ENCODE results near the gene SLC35F4. TPM values are rescaled to one million over a fixed set of nuclear protein-coding genes. Genes with fewer than 3 reads are reported as not detected.

SLC35F4 gene
- total and polyA plus RNA-seq, 2 of the 8 experiments (the other 6 are each of a cell fraction or from before 2014, with no cell fraction given), result not detected

GRCh38 chr14:57846596-57846995 is 19.3 kb downstream of the SLC35F4 start:
- POLR2A ChIA-PET (ENCODE audit: partially characterized antibody), result no interaction called here
- Histone ChIP-seq H3K79me2 (ENCODE audit: control insufficient read depth in 1 of 2, insufficient read depth in 2 of 2, low read length in 2 of 2) (no peaks in the 10 kb centered on the region), H2BK20ac (ENCODE audit: low read length) (no peak overlapping the region), H3K4me1 (replicated peaks in 1 of 4; ENCODE audit: control insufficient read depth in 3 of 4, insufficient read depth in 4 of 4, low read length in 3 of 4) (no peaks in the 10 kb centered on the region), H4K5ac (ENCODE audit: insufficient read length, low read depth, low read length) (no peak overlapping the region), H2BK120ac (replicated peaks; ENCODE audit: low read depth, low read length) (no peak overlapping the region), H3K18ac (ENCODE audit: extremely low read depth, low read length) (no peak overlapping the region), H3K4me3 (ENCODE audit: extremely low read depth in 1 of 4, insufficient read depth in 2 of 4, low read depth in 3 of 4, low read length in 4 of 4) (no peak overlapping the region), H2BK5ac (ENCODE audit: low read depth, low read length) (no peak overlapping the region), H3K23me2 (ENCODE audit: low read depth, low read length) (no peaks in the 10 kb centered on the region), H3K4me2 (ENCODE audit: insufficient read depth in 1 of 2, low read depth in 2 of 2, low read length in 2 of 2) (no peak overlapping the region), H3K79me1 (ENCODE audit: low read depth, low read length) (no peaks in the 10 kb centered on the region), H3K23ac (ENCODE audit: insufficient read length) (no peak overlapping the region), H3K27ac (ENCODE audit: low read depth, low read length) (no peak overlapping the region), H3K4ac (replicated peaks; ENCODE audit: insufficient read length, low read depth, low read length) (no peak overlapping the region), H3K27me3 (replicated peaks in 1 of 4; ENCODE audit: control insufficient read depth in 3 of 4, extremely low read depth in 1 of 4, insufficient read depth in 3 of 4, low read length in 3 of 4) (no peaks in the 10 kb centered on the region), H4K8ac (ENCODE audit: extremely low read depth, insufficient read depth, low read length) (no peak overlapping the region), H2BK15ac (ENCODE audit: low read length) (no peak overlapping the region), H2AFZ (ENCODE audit: low read length) (no peak overlapping the region), H3K9ac (replicated peaks in 1 of 4; ENCODE audit: extremely low read depth in 1 of 4, low read depth in 3 of 4, low read length in 3 of 4) (no peak overlapping the region), H4K91ac (replicated peaks; ENCODE audit: insufficient read length, low read length) (no peak overlapping the region), H3K9me3 (ENCODE audit: insufficient read depth in 2 of 2, low read depth in 1 of 2, low read length in 1 of 2) (no peaks in the 10 kb centered on the region), H3K36me3 (ENCODE audit: control insufficient read depth in 2 of 4, insufficient read depth in 4 of 4, low read length in 3 of 4) (no peaks in the 10 kb centered on the region), H3K56ac (replicated peaks; ENCODE audit: insufficient read length, low read depth, low read length) (no peak overlapping the region), H3K14ac (ENCODE audit: insufficient read length) (no peak overlapping the region), H4K20me1 (replicated peaks in 1 of 2; ENCODE audit: control insufficient read depth in 1 of 2, insufficient read depth in 2 of 2, low read length in 2 of 2) (no peaks in the 10 kb centered on the region), H2AK5ac (ENCODE audit: low read depth, low read length) (no peak overlapping the region), H2BK12ac (ENCODE audit: low read depth, low read length) (no peak overlapping the region)
- DNase-seq (ENCODE audit: low read depth in 1 of 2, low spot score in 2 of 2) (no peak), FAIRE-seq (no peak)
- WGBS, 2 experiments (ENCODE audit: extremely low coverage in 1 of 2, insufficient coverage in 1 of 2, insufficient read length in 1 of 2, insufficient replicate concordance in 2 of 2, low coverage in 1 of 2, low lambda C conversion rate in 2 of 2, missing lambda C conversion rate in 1 of 2), result 84% methylated on average over 2 of the region's 2 CpGs; no CpG with 5 or more reads in 1 of the 2 experiments
- CTCF ChIA-PET (ENCODE audit: partially characterized antibody), result interaction anchor here (0.6 kb wide), 1 partner anchor 10 kb away, joined by 3 read pairs; no protein-coding TSS in a partner anchor
- TF ChIP-seq POLR2A (IDR thresholded peaks at IDR 0.05; ENCODE audit: control extremely low read depth in 1 of 2, low read depth in 2 of 2, low read length in 2 of 2) (no peak), RFX5 (IDR thresholded peaks at IDR 0.05; ENCODE audit: borderline replicate concordance, low read depth, low read length) (no peak), YY1 (IDR thresholded peaks at IDR 0.05; ENCODE audit: low read depth, low read length) (no peak), SP4 (IDR thresholded peaks at IDR 0.05; ENCODE audit: low read length) (no peak), SIN3A (conservative IDR thresholded peaks at IDR 0.05 in 1 of 2, IDR thresholded peaks at IDR 0.05 in 1 of 2; ENCODE audit: low read depth in 1 of 2, low read length in 2 of 2) (no peak), GTF2F1 (IDR thresholded peaks at IDR 0.05; ENCODE audit: borderline replicate concordance, low read depth, low read length) (no peak), SIRT6 (IDR thresholded peaks at IDR 0.05; ENCODE audit: low read length) (no peak), RNF2 (IDR thresholded peaks at IDR 0.05; ENCODE audit: borderline replicate concordance, low read depth, low read length, missing control alignments, poor library complexity, severe bottlenecking) (no peak), BCL11A (IDR thresholded peaks at IDR 0.05; ENCODE audit: low read depth in 2 of 2, low read length in 2 of 2) (no peak), HDAC2 (IDR thresholded peaks at IDR 0.05; ENCODE audit: borderline replicate concordance in 1 of 2, low read depth in 2 of 2, low read length in 2 of 2) (no peak), TAF7 (optimal IDR thresholded peaks at IDR 0.05; ENCODE audit: borderline replicate concordance, low read depth, low read length) (no peak)
